ENCODE data around the gene HOXC4.

HOXC4 gene

GRCh38 chr12:54010053-54010971 lies 43.3 kb upstream of the HOXC4 start:
- no peaks in the 10 kb centered on the region for H3K9me3 Mint-ChIP-seq
- peaks cover 56% of the 10 kb centered on the region for H3K27me3 Mint-ChIP-seq (ENCODE audit: low read depth)
- H3K27ac Mint-ChIP-seq = peak overlapping the region; percentile 95 to 97 (median 95)
- TF ChIP-seq, protein P1, sequence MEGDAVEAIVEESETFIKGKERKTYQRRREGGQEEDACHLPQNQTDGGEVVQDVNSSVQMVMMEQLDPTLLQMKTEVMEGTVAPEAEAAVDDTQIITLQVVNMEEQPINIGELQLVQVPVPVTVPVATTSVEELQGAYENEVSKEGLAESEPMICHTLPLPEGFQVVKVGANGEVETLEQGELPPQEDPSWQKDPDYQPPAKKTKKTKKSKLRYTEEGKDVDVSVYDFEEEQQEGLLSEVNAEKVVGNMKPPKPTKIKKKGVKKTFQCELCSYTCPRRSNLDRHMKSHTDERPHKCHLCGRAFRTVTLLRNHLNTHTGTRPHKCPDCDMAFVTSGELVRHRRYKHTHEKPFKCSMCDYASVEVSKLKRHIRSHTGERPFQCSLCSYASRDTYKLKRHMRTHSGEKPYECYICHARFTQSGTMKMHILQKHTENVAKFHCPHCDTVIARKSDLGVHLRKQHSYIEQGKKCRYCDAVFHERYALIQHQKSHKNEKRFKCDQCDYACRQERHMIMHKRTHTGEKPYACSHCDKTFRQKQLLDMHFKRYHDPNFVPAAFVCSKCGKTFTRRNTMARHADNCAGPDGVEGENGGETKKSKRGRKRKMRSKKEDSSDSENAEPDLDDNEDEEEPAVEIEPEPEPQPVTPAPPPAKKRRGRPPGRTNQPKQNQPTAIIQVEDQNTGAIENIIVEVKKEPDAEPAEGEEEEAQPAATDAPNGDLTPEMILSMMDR (IDR thresholded peaks at IDR 0.05; ENCODE audit: unreplicated experiment in 3 of 3) = no peak
- peak overlapping the region; percentile 78 to 97 (median 83) for H3K4me3 Mint-ChIP-seq
- peaks cover 82% of the 10 kb centered on the region for H3K4me1 Mint-ChIP-seq
- peaks cover 5% of the 10 kb centered on the region for H3K36me3 Mint-ChIP-seq (ENCODE audit: low read depth)

DNA sequence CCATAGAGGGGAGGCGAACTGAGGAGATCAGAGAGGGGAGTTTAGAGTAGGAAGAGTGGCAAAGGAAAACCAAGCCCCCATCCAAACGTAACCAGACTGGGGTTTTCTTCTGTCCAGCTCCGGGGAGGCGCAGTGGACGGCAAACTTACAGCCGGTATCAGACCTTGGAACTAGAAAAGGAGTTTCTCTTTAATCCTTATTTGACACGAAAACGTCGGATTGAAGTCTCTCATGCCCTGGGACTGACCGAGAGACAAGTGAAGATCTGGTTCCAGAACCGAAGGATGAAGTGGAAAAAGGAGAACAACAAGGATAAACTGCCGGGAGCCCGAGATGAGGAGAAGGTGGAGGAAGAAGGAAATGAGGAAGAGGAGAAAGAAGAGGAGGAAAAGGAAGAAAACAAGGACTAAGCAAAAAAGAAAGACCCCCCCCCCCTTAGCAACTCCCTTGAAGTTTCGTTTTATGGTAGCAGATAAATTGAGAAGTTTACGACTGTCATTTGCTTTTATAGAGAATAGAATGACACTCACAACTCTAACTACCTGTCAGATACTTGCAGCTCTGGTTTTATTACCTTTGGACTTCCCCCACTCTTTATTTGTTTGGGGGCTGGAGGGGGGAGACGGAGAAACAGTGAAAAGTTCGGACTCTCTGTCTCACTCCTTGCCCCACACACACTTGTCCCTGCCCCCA lies 42.5 kb upstream of the HOXC4 start:
- TF ChIP-seq, protein P1 (IDR thresholded peaks at IDR 0.05; ENCODE audit: unreplicated experiment in 3 of 3) = no peak
- Mint-ChIP-seq H3K27me3 (ENCODE audit: low read depth) (peaks cover 50% of the 10 kb centered on the region), H3K4me1 (peaks cover 82% of the 10 kb centered on the region), H3K9me3 (no peaks in the 10 kb centered on the region), H3K36me3 (ENCODE audit: low read depth) (peaks cover 3% of the 10 kb centered on the region), H3K4me3 (peak overlapping the region; percentile 78 to 97 (median 83)), H3K27ac (peak overlapping the region; percentile 93 to 97 (median 95))

GRCh38 chr12:54011665-54012532 lies 41.7 kb upstream of the HOXC4 start:
- no peaks in the 10 kb centered on the region for H3K9me3 Mint-ChIP-seq
- TF ChIP-seq, protein P1 (IDR thresholded peaks at IDR 0.05; ENCODE audit: unreplicated experiment in 3 of 3) = no peak
- H3K4me1 Mint-ChIP-seq = peaks cover 81% of the 10 kb centered on the region
- peak overlapping the region; percentile 78 to 97 (median 83) for H3K4me3 Mint-ChIP-seq
- peak overlapping the region; percentile 93 to 97 (median 95) for H3K27ac Mint-ChIP-seq
- no peaks in the 10 kb centered on the region for H3K36me3 Mint-ChIP-seq (ENCODE audit: low read depth)
- H3K27me3 Mint-ChIP-seq (ENCODE audit: low read depth) = peaks cover 43% of the 10 kb centered on the region

DNA sequence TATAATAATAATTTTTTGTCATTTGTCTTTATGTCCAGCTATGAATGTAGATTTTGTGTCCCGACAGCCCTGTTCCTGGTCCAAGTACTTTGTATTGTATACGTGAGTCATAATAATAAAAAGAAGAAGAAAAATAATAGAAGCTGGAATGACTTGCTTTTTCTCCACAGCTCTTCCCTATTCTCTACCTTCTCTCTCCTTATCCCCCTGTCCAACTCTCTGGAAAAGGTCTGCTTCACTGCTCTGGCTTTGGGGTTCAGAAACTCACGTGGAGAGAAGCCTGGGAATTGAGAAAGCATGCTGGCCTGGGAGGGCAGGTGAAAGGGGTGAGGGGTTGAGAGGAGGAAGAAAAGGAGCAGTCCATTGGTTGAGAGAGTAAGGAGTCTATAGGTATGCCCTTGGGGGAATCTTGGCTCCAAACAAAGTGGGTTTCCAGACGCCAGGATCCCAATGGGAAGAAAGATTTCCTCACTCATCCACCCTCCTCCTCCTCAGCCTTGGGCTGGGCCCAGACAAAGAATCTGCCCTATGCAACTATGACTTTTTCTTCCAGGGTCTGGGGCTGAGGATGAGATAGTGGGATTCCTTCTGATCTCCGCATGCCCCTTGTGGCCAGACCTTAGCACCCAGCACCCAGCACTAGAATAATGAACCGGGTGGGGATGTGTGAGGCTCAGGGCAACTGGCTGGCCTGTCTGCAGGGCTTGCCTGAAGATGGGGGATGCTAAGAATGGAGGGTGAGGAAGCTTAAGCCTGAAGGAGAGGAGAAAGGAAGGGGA lies 40.8 kb upstream of the HOXC4 start:
- TF ChIP-seq, protein P1 (IDR thresholded peaks at IDR 0.05; ENCODE audit: unreplicated experiment in 3 of 3) = no peak
- H3K36me3 Mint-ChIP-seq (ENCODE audit: low read depth) = no peaks in the 10 kb centered on the region
- H3K27me3 Mint-ChIP-seq (ENCODE audit: low read depth) = peaks cover 43% of the 10 kb centered on the region
- H3K4me1 Mint-ChIP-seq = peaks cover 72% of the 10 kb centered on the region
- peak overlapping the region; percentile 93 to 97 (median 95) for H3K27ac Mint-ChIP-seq
- peak overlapping the region; percentile 67 to 97 (median 75) for H3K4me3 Mint-ChIP-seq
- no peaks in the 10 kb centered on the region for H3K9me3 Mint-ChIP-seq
